IPS-15b (cell line): ENCODE data around the gene SNCA.

ENCODE experiments used
- H3K27me3 ChIP-seq: one replicate; pipeline ENCODE4 v1.6.1; 2013; ENCODE audit warnings: low read length; ENCODE audit not compliant: control insufficient read depth, insufficient read depth
- H3K36me3 ChIP-seq: one replicate; pipeline ENCODE4 v1.6.1; 2013; ENCODE audit warnings: low read length; ENCODE audit not compliant: control insufficient read depth, insufficient read depth
- H3K4me1 ChIP-seq: one replicate; pipeline ENCODE4 v1.6.1; 2013; ENCODE audit warnings: mild to moderate bottlenecking, low read length; ENCODE audit not compliant: control insufficient read depth, insufficient read depth
- H3K4me3 ChIP-seq: one replicate; pipeline ENCODE4 v1.5.1; 2013; ENCODE audit warnings: low read depth, low read length
- H3K9ac ChIP-seq: one replicate; pipeline ENCODE4 v1.6.1; 2013; ENCODE audit warnings: low read depth, mild to moderate bottlenecking, low read length
- H3K9me3 ChIP-seq: one replicate; pipeline ENCODE4 v1.6.1; 2013; ENCODE audit warnings: mild to moderate bottlenecking, low read length; ENCODE audit not compliant: control insufficient read depth, insufficient read depth

The SNCA gene

GRCh38 chr4:89807441-89808140 is 29.4 kb downstream of the SNCA start:
- Histone ChIP-seq H3K4me1 (no peaks in the 10 kb centered on the region), H3K36me3 (no peaks in the 10 kb centered on the region), H3K27me3 (no peaks in the 10 kb centered on the region), H3K9me3 (no peaks in the 10 kb centered on the region), H3K4me3 (no peak overlapping the region), H3K9ac (no peak overlapping the region)

GRCh38 chr4:89805297-89805696 is 31.7 kb downstream of the SNCA start:
- H3K9ac ChIP-seq, result no peak overlapping the region
- no peaks in the 10 kb centered on the region for H3K4me1 ChIP-seq
- H3K27me3 ChIP-seq, result no peaks in the 10 kb centered on the region
- H3K4me3 ChIP-seq, result no peak overlapping the region
- H3K9me3 ChIP-seq, result no peaks in the 10 kb centered on the region
- no peaks in the 10 kb centered on the region for H3K36me3 ChIP-seq

GRCh38 chr4:89803915-89804314 is 33.0 kb downstream of the SNCA start:
- Histone ChIP-seq H3K9me3 (no peaks in the 10 kb centered on the region), H3K9ac (no peak overlapping the region), H3K27me3 (no peaks in the 10 kb centered on the region), H3K4me3 (no peak overlapping the region), H3K4me1 (no peaks in the 10 kb centered on the region), H3K36me3 (no peaks in the 10 kb centered on the region)

GRCh38 chr4:89803036-89803435 is 33.9 kb downstream of the SNCA start:
- H3K4me3 ChIP-seq, result no peak overlapping the region
- no peaks in the 10 kb centered on the region for H3K9me3 ChIP-seq
- H3K9ac ChIP-seq, result no peak overlapping the region
- H3K27me3 ChIP-seq, result no peaks in the 10 kb centered on the region
- no peaks in the 10 kb centered on the region for H3K4me1 ChIP-seq
- H3K36me3 ChIP-seq, result no peaks in the 10 kb centered on the region

- Histone ChIP-seq H3K4me3 (no peak overlapping the region), H3K36me3 (no peaks in the 10 kb centered on the region), H3K9me3 (no peaks in the 10 kb centered on the region), H3K9ac (no peak overlapping the region), H3K27me3 (no peaks in the 10 kb centered on the region), H3K4me1 (no peaks in the 10 kb centered on the region)
These were observed 36.3 kb downstream of the SNCA start for GRCh38 chr4:89800527-89801103.

GRCh38 chr4:89800012-89800516 is 36.9 kb downstream of the SNCA start:
- no peak overlapping the region for H3K9ac ChIP-seq
- no peaks in the 10 kb centered on the region for H3K9me3 ChIP-seq
- H3K27me3 ChIP-seq, result no peaks in the 10 kb centered on the region
- no peaks in the 10 kb centered on the region for H3K36me3 ChIP-seq
- H3K4me1 ChIP-seq, result no peaks in the 10 kb centered on the region
- no peak overlapping the region for H3K4me3 ChIP-seq

GRCh38 chr4:89799071-89799470 is 37.9 kb downstream of the SNCA start:
- no peak overlapping the region for H3K4me3 ChIP-seq
- H3K9me3 ChIP-seq, result no peaks in the 10 kb centered on the region
- H3K36me3 ChIP-seq, result no peaks in the 10 kb centered on the region
- H3K4me1 ChIP-seq, result no peaks in the 10 kb centered on the region
- H3K27me3 ChIP-seq, result no peaks in the 10 kb centered on the region
- no peak overlapping the region for H3K9ac ChIP-seq

GRCh38 chr4:89797117-89797516 is 39.8 kb downstream of the SNCA start:
- no peak overlapping the region for H3K4me3 ChIP-seq
- H3K9ac ChIP-seq, result no peak overlapping the region
- H3K9me3 ChIP-seq, result no peaks in the 10 kb centered on the region
- H3K4me1 ChIP-seq, result no peaks in the 10 kb centered on the region
- H3K27me3 ChIP-seq, result no peaks in the 10 kb centered on the region
- H3K36me3 ChIP-seq, result no peaks in the 10 kb centered on the region

- H3K36me3 ChIP-seq, result no peaks in the 10 kb centered on the region
- H3K9me3 ChIP-seq, result no peaks in the 10 kb centered on the region
- no peaks in the 10 kb centered on the region for H3K27me3 ChIP-seq
- no peaks in the 10 kb centered on the region for H3K4me1 ChIP-seq
- H3K9ac ChIP-seq, result no peak overlapping the region
- no peak overlapping the region for H3K4me3 ChIP-seq
These were observed 48.5 kb downstream of the SNCA start for GRCh38 chr4:89788206-89789072.

GRCh38 chr4:89784686-89785231 is 52.2 kb downstream of the SNCA start:
- H3K9ac ChIP-seq, result no peak overlapping the region
- no peak overlapping the region for H3K4me3 ChIP-seq
- H3K4me1 ChIP-seq, result peaks cover 2% of the 10 kb centered on the region
- H3K27me3 ChIP-seq, result no peaks in the 10 kb centered on the region
- H3K9me3 ChIP-seq, result no peaks in the 10 kb centered on the region
- no peaks in the 10 kb centered on the region for H3K36me3 ChIP-seq

GRCh38 chr4:89781321-89781720 is 55.6 kb downstream of the SNCA start:
- Histone ChIP-seq H3K36me3 (no peaks in the 10 kb centered on the region), H3K4me3 (no peak overlapping the region)

More at GRCh38 chr4:89781321-89781720, 55.6 kb downstream of the SNCA start:
- Histone ChIP-seq H3K9ac (no peak overlapping the region), H3K27me3 (no peaks in the 10 kb centered on the region), H3K4me1 (peaks cover 2% of the 10 kb centered on the region), H3K9me3 (no peaks in the 10 kb centered on the region)
